SK-N-SH (cell line): ENCODE data around the gene KRT81. TPM values are rescaled to one million over a fixed set of nuclear protein-coding genes. Genes with fewer than 3 reads are reported as not detected.

Source experiments
- CTCF ChIA-PET: fragments of 300-600, 350-600 bp; formaldehyde crosslinking; extraction: SDS; loops from one replicate; lab custom pipeline; 2021; lab: Yijun Ruan, JAX
- POLR2A ChIA-PET: fragments of 350-600 bp; sonication (Branson Sonifier 250); formaldehyde crosslinking; extraction: SDS; loops from one replicate; lab custom pipeline; 2020; ENCODE audit warnings: antibody characterized with exemption, inconsistent platforms; lab: Yijun Ruan, JAX
- DNase-seq: peaks from one replicate; pipeline ENCODE4 v3.0.0; 2012
- H2AFZ ChIP-seq: fragments of 200-600 bp; sonication (generic); 2 replicates; pipeline ENCODE4 v1.8.1; 2016; ENCODE audit warnings: antibody characterized with exemption, mild to moderate bottlenecking, low read depth
- H3F3A ChIP-seq: fragments of 200-600 bp; sonication (generic); replicated peaks from 2 replicates; pipeline ENCODE3; 2016; ENCODE audit warnings: antibody characterized with exemption, mild to moderate bottlenecking; ENCODE audit not compliant: insufficient read depth
- H3K27ac ChIP-seq, 2 experiments: fragments of 200-500 bp in 1 of 2; fragments of 200-600 bp in 1 of 2; sonication (Bioruptor generic) in 1 of 2; sonication (generic), shearing (Covaris generic) in 1 of 2; 2 replicates each; pipeline versions ENCODE4 v1.5.1 to v1.6.1; 2014 to 2016; ENCODE audit warnings: low read depth in 2 of 2, inconsistent platforms in 1 of 2, low read length in 1 of 2, mild to moderate bottlenecking in 1 of 2, mixed read lengths in 1 of 2
- H3K27me3 ChIP-seq: fragments of 200-600 bp; sonication (generic), shearing (Covaris generic); 2 replicates; pipeline ENCODE4 v1.6.1; 2016; ENCODE audit warnings: mixed run types; ENCODE audit not compliant: insufficient read depth
- H3K36me3 ChIP-seq, 2 experiments: fragments of 200-500 bp in 1 of 2; fragments of 200-600 bp in 1 of 2; sonication (Bioruptor generic) in 1 of 2; sonication (generic) in 1 of 2; replicated peaks in 1 of 2; 2 replicates each; pipeline versions ENCODE3 to v1.5.1; 2014 to 2016; ENCODE audit warnings: low read length in 1 of 2, mild to moderate bottlenecking in 1 of 2; ENCODE audit not compliant: insufficient read depth in 2 of 2, control insufficient read depth in 1 of 2
- H3K4me1 ChIP-seq, 2 experiments: fragments of 200-500 bp in 1 of 2; fragments of 200-600 bp in 1 of 2; sonication (Bioruptor generic) in 1 of 2; sonication (generic), shearing (Covaris generic) in 1 of 2; 2 replicates each; pipeline versions ENCODE4 v1.5.1 to v1.6.1; 2014 to 2016; ENCODE audit warnings: low read depth in 1 of 2, low read length in 1 of 2, mixed run types in 1 of 2; ENCODE audit not compliant: insufficient read depth in 2 of 2, control insufficient read depth in 1 of 2
- H3K4me2 ChIP-seq: fragments of 200-600 bp; sonication (generic), shearing (Covaris generic); 2 replicates; pipeline ENCODE4 v1.6.1; 2017; ENCODE audit warnings: mixed run types
- H3K4me3 ChIP-seq, 2 experiments: fragments of 200-500 bp in 1 of 2; fragments of 200-600 bp in 1 of 2; sonication (Bioruptor generic) in 1 of 2; sonication (generic), shearing (Covaris generic) in 1 of 2; 2 replicates each; pipeline versions ENCODE4 v1.5.1 to v1.8.1; 2014 to 2016; ENCODE audit warnings: low read depth in 2 of 2, inconsistent platforms in 1 of 2, low read length in 1 of 2, mild to moderate bottlenecking in 1 of 2, mixed read lengths in 1 of 2, moderate library complexity in 1 of 2
- H3K79me2 ChIP-seq: fragments of 200-600 bp; sonication (generic); 2 replicates; pipeline ENCODE4 v1.8.1; 2017; ENCODE audit warnings: mild to moderate bottlenecking; ENCODE audit not compliant: insufficient read depth
- H3K9ac ChIP-seq: fragments of 200-600 bp; sonication (generic); 2 replicates; pipeline ENCODE4 v1.6.1; 2017; ENCODE audit warnings: mixed run types
- H3K9me2 ChIP-seq: fragments of 200-600 bp; sonication (generic); 2 replicates; pipeline ENCODE4 v1.6.1; 2017; ENCODE audit warnings: mixed run types
- H3K9me3 ChIP-seq: fragments of 200-600 bp; sonication (generic); 2 replicates; pipeline ENCODE4 v1.6.1; 2017; ENCODE audit warnings: mixed run types, mild to moderate bottlenecking, moderate library complexity
- H4K20me1 ChIP-seq: fragments of 200-600 bp; sonication (generic); 2 replicates; pipeline ENCODE4 v1.6.1; 2017; ENCODE audit warnings: mild to moderate bottlenecking, mixed run types; ENCODE audit not compliant: insufficient read depth
- EZH2phosphoT487 ChIP-seq: fragments of 200-600 bp; sonication (generic); IDR thresholded peaks from 2 replicates; pipeline ENCODE4 v1.6.1; 2017; ENCODE audit warnings: low read depth, mixed run types, mild to moderate bottlenecking, antibody characterized with exemption, moderate library complexity, borderline replicate concordance
- FOSL2 ChIP-seq: IDR thresholded peaks from 2 replicates; pipeline ENCODE4 v1.4.0; 2012; ENCODE audit warnings: low read depth, mild to moderate bottlenecking, moderate library complexity, borderline replicate concordance
- FOXJ3 ChIP-seq: sonication (generic); formaldehyde crosslinking; IDR thresholded peaks from 2 replicates; pipeline ENCODE4 v1.5.1; 2020; ENCODE audit warnings: mild to moderate bottlenecking, missing genetic modification reagents
- FOXM1 ChIP-seq: IDR thresholded peaks from 2 replicates; pipeline ENCODE4 v1.4.0; 2012; ENCODE audit warnings: low read depth, mild to moderate bottlenecking
- GABPA ChIP-seq: IDR thresholded peaks from 2 replicates; pipeline ENCODE4 v1.4.0; 2012; ENCODE audit warnings: low read depth, mild to moderate bottlenecking
- JUND ChIP-seq: IDR thresholded peaks from 2 replicates; pipeline ENCODE4 v1.4.0; 2012
- MEF2A ChIP-seq: IDR thresholded peaks from 2 replicates; pipeline ENCODE4 v1.4.0; 2012; ENCODE audit warnings: low read depth, borderline replicate concordance
- NFIC ChIP-seq: IDR thresholded peaks from 2 replicates; pipeline ENCODE4 v1.4.0; 2012; ENCODE audit warnings: borderline replicate concordance
- NRF1 ChIP-seq: IDR thresholded peaks from 2 replicates; pipeline ENCODE4 v1.6.1; 2012; ENCODE audit warnings: low read depth, mild to moderate bottlenecking, low read length
- POLR2AphosphoS5 ChIP-seq: IDR thresholded peaks from 2 replicates; pipeline ENCODE4 v1.6.1; 2012; ENCODE audit warnings: low read depth, low read length
- RAD21 ChIP-seq: IDR thresholded peaks from 2 replicates; pipeline ENCODE4 v1.6.1; 2012; ENCODE audit warnings: mild to moderate bottlenecking, low read length
- RCOR1 ChIP-seq: fragments of 150-350 bp; IDR thresholded peaks from 2 replicates; pipeline ENCODE4 v1.6.1; 2017; ENCODE audit warnings: antibody characterized with exemption, low read length
- RXRA ChIP-seq: IDR thresholded peaks from 2 replicates; pipeline ENCODE4 v1.4.0; 2012; ENCODE audit warnings: low read depth, mild to moderate bottlenecking, borderline replicate concordance
- SIN3A ChIP-seq: IDR thresholded peaks from 2 replicates; pipeline ENCODE4 v1.6.1; 2012; ENCODE audit warnings: low read depth, mild to moderate bottlenecking, low read length, moderate library complexity, borderline replicate concordance
- SMC3 ChIP-seq: IDR thresholded peaks from 2 replicates; pipeline ENCODE4 v1.6.1; 2012; ENCODE audit warnings: low read depth, low read length, improper control_type of control experiment
- TAF1 ChIP-seq: IDR thresholded peaks from 2 replicates; pipeline ENCODE4 v1.6.1; 2012; ENCODE audit warnings: low read depth, mild to moderate bottlenecking, low read length, moderate library complexity, borderline replicate concordance
- TEAD4 ChIP-seq: IDR thresholded peaks from 2 replicates; pipeline ENCODE4 v1.4.0; 2012; ENCODE audit warnings: mild to moderate bottlenecking, borderline replicate concordance; ENCODE audit not compliant: insufficient read depth
- WGBS: methylation state at CpG from one replicate; pipeline ENCODE4 v1.1.6; 2017; ENCODE audit warnings: low lambda C conversion rate; 5-methylcytosine and 5-hydroxymethylcytosine counted together
- polyA plus RNA-seq, 3 experiments: library from polyadenylated mRNA; depleted of rRNA; stranded (reverse); fragments of >200 nt; gene quantifications; 2 replicates each; pipeline ENCODE4 v1.2.3, GENCODE V29; 2012
- TF ChIP-seq, protein P1 (sequence below): IDR thresholded peaks from 2 replicates; pipeline ENCODE4; 2012
- TF ChIP-seq, protein P2 (sequence below): IDR thresholded peaks from 2 replicates; pipeline ENCODE4 v1.4.0; 2012; ENCODE audit warnings: low read depth, borderline replicate concordance
- TF ChIP-seq, protein P3 (sequence below): fragments of 150-350 bp; IDR thresholded peaks from 2 replicates; pipeline ENCODE4 v1.6.1; 2017; ENCODE audit warnings: antibody characterized with exemption, low read length, low read depth, borderline replicate concordance

The KRT81 gene
- polyA plus RNA-seq, 1 of the 3 experiments (the other 2 are of a cell fraction) = 1.9 TPM

DNA sequence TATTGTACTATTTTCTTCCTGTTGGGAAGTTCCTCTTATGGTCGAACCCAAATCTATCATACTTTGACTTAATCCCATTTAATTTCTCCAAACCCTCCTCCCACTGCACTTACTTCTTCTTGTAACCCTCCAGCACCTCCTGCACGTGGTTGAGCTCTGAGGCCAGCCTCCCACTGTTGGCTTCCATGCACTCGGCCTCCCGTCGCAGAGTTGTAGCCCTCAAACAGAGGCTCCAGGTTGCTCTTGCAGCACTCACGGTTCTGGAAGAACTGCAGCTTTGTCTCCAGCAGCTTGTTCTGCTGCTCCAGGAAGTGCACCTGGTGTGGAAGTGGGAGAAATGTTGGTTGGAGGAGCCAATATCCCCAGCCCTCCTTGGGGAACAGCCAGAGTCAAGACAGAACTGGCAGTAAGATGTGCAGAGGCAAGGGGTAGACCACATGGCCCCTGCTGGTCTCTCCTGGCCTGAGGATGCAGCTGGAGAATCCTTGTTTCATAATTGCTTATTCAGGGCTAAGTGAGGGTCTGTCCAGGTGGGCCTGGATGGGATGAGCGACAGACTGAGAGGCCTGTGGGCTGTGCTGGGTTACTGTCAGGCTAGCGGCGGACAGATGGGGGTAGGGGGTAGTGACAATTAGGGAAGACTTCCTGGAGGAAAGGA is 35.3 kb downstream of the KRT81 start:
- 88% methylated on average over 9 of the region's 9 CpGs for WGBS
- H3K9me2 ChIP-seq = no peaks in the 10 kb centered on the region
- DNase-seq = no peak
- no peak overlapping the region for H3K4me2 ChIP-seq
- H3K4me1 ChIP-seq = peaks cover 3 to 10% of the 10 kb centered on the region in 2 experiments; a peak in 3 of 4 replicates
- H3K9me3 ChIP-seq = no peaks in the 10 kb centered on the region
- ChIA-PET CTCF (interaction anchor here (1.0 to 6.8 kb wide), 8 partner anchors 11 to 70 kb away, joined by 4 to 42 read pairs (median 4); no protein-coding TSS in a partner anchor), POLR2A (no interaction called here)
- no peak for TF ChIP-seq TAF1
- no peak for TF ChIP-seq RXRA
- no peak for TF ChIP-seq NRF1
- TF ChIP-seq, protein P1, sequence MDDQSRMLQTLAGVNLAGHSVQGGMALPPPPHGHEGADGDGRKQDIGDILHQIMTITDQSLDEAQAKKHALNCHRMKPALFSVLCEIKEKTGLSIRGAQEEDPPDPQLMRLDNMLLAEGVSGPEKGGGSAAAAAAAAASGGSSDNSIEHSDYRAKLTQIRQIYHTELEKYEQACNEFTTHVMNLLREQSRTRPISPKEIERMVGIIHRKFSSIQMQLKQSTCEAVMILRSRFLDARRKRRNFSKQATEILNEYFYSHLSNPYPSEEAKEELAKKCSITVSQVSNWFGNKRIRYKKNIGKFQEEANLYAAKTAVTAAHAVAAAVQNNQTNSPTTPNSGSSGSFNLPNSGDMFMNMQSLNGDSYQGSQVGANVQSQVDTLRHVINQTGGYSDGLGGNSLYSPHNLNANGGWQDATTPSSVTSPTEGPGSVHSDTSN = no peak
- TF ChIP-seq, protein P2, sequence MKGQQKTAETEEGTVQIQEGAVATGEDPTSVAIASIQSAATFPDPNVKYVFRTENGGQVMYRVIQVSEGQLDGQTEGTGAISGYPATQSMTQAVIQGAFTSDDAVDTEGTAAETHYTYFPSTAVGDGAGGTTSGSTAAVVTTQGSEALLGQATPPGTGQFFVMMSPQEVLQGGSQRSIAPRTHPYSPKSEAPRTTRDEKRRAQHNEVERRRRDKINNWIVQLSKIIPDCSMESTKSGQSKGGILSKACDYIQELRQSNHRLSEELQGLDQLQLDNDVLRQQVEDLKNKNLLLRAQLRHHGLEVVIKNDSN = no peak
- TF ChIP-seq JUND = no peak
- TF ChIP-seq RAD21 = no peak
- TF ChIP-seq SIN3A = no peak
- TF ChIP-seq GABPA = no peak
- TF ChIP-seq EZH2phosphoT487 = no peak
- TF ChIP-seq FOSL2 = no peak
- no peak for TF ChIP-seq SMC3
- TF ChIP-seq FOXM1 = no peak
- TF ChIP-seq FOXJ3 (CRISPR knock-in tag) = no peak
- no peak overlapping the region for H3K9ac ChIP-seq
- H3K27ac ChIP-seq = no peak overlapping the region
- H3K79me2 ChIP-seq = no peaks in the 10 kb centered on the region
- H3K4me3 ChIP-seq = no peak overlapping the region
- H4K20me1 ChIP-seq = no peaks in the 10 kb centered on the region
- no peak overlapping the region for H2AFZ ChIP-seq
- H3F3A ChIP-seq = peaks cover 10% of the 10 kb centered on the region
- H3K36me3 ChIP-seq = no peaks in the 10 kb centered on the region
- no peaks in the 10 kb centered on the region for H3K27me3 ChIP-seq

DNA sequence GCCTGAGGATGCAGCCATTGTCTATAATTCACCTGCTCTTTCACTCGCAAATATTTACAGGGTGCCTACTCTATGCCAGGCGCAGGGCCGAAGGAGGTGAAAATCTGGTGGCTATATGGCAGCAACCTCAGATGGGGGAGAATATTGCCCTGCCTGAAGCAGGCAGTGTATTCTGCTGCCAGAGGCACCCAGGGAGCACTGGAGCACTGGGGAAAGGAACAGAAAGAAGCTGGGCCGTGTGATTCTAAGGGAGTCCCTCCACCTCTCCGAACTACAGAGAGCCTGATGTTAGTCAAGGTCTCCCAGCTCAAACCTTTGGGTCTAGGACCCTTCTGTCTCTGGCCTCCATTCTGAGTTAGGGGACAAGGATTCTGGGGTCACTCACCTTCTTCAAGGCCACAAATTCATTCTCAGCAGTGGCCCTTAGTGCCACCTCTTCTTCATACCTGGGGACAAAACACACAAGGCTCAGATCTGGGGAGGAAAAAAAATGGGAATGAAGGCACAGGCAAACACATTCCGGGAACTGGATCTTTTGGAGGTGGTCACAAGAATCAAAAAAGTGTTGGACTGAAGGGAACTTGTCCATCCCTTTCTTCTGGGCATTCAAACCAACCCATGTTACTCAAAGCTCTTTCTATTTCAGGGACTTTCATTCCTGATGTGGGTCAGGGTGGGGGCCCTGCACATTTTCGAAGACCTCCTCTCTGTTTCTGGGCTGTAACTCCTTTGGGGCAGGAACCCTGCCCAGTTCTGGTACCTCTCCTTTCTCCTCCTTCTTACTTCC is 36.2 kb downstream of the KRT81 start:
- no peaks in the 10 kb centered on the region for H3K9me3 ChIP-seq
- H3K27me3 ChIP-seq = no peaks in the 10 kb centered on the region
- no peak overlapping the region for H3K27ac ChIP-seq
- ChIA-PET CTCF (interaction anchor here (1.0 to 6.8 kb wide), 7 partner anchors 15 to 71 kb away, joined by 4 to 42 read pairs (median 5); no protein-coding TSS in a partner anchor), POLR2A (no interaction called here)
- no peaks in the 10 kb centered on the region for H3K9me2 ChIP-seq
- DNase-seq = no peak
- no peak overlapping the region for H2AFZ ChIP-seq
- H3K36me3 ChIP-seq = no peaks in the 10 kb centered on the region
- 70% methylated on average over 7 of the region's 7 CpGs for WGBS
- peaks cover 1 to 3% of the 10 kb centered on the region in 2 experiments; a peak in 1 of 4 replicates for H3K4me1 ChIP-seq
- H3K4me2 ChIP-seq = no peak overlapping the region
- no peak overlapping the region for H3K4me3 ChIP-seq
- no peaks in the 10 kb centered on the region for H4K20me1 ChIP-seq
- TF ChIP-seq NFIC (no peak), RCOR1 (no peak), TEAD4 (no peak), FOSL2 (no peak), POLR2AphosphoS5 (no peak), RAD21 (no peak), MEF2A (no peak)
- TF ChIP-seq, protein P3, sequence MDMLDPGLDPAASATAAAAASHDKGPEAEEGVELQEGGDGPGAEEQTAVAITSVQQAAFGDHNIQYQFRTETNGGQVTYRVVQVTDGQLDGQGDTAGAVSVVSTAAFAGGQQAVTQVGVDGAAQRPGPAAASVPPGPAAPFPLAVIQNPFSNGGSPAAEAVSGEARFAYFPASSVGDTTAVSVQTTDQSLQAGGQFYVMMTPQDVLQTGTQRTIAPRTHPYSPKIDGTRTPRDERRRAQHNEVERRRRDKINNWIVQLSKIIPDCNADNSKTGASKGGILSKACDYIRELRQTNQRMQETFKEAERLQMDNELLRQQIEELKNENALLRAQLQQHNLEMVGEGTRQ = no peak
- TF ChIP-seq, all 33 proteins: peak for 0
- H3K9ac ChIP-seq = no peak overlapping the region
- H3F3A ChIP-seq = peaks cover 4% of the 10 kb centered on the region
- no peaks in the 10 kb centered on the region for H3K79me2 ChIP-seq
